NCI-H774 (cell line): ENCODE data around the gene UBE2I.
"Not testable (repeated sequence)": the region's sequence is repeated elsewhere in the genome, so short reads cannot be mapped to it uniquely, and the experiment has no call there.

Experiments
- DNase-seq: peaks from one replicate; lab custom pipeline; 2025; lab: John Stamatoyannopoulos, UW

The UBE2I gene

DNA sequence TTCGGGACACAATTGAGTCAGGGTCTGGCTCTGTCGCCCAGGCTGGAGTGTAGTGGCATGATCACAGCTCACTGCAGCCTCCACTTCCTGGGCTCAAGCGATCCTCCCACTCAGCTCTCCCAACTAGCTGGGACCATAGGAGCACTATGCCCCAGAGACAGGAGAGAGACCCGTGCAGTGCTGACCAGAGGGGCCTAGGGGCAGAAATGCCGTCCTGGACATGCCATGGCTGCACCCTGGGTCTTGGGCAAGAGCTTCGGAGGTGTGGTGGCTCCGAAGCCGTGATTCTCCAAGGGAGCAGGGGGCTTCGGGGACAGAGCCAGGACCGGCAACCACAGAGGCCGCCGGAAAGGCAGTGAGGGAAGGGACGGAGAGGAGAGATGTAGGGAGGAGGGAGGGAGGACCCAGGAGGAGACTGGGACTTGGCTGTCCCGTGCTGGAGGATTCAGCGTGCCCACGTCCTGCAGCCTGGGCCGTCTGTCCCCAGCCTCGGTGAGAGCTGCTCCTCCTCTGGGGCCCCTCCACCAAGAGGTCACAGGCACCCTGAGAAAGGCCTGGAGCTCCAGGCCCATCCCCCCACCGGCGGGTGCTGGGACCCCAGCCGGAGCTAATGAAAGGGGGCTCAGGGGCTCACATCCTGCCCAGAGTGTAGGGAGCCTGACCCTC lies 31.7 kb upstream of the UBE2I start:
- DNase-seq: no peak

DNA sequence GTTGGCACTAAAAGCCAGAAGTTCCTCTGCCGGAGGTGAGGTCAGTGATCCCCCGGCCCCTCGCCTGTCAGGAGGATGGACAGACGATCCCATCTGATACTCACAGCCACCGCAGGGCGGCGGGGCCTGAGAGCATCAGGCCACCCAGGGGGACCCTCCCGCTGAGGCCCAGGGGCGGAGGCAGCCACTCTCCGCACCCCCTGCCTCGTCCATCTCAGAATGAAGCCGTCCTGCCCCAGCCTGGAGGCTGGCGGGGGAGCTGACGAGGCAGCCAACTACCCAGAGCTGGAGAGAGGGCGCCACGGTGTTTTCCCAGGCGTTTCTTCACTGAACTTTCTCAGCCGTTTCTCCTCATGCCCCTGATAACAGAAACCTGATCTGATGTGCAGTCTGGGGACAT lies 31.0 kb upstream of the UBE2I start:
- no peak for DNase-seq

DNA sequence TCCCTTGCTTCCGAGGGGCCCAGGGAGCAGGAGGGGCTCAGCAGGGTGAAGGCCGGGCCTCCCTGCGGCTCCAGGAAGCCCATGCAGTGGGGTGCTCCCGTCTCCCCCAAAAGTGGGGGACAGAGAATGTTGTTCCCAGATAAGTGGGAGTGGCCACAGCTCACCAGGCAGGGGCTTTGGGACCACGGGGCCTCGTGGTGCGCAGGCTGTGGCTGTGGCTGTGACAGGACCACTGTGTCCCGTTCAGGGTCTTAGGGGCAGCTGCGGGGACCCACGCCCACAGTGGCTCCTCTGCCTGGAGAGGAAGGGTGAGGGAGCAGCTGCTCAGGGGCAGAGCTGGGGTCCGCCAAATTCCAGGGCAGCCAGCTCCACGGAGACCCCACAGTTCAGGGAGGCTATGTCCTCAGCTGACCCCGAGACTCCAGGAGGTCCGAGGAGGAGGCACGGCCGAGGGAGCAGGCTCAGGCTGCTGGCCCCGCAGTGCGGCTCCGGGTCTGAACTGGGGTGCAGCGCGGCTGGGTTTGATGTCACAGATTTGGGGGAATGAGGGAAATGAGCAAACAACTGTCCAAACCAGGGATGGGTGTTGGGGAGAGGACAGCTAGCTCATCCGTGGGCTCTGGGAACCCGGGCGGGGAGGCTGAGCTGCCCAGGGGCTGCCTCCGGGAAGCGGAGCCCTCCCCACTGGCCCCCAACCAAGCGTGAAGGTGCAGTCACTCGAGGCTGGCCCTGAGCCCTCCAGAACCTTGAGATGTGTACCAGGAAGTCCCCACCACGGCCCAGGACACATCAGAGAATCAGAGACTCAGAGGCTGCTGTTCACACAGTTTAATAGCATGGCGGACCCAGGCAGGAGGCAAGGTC lies 30.1 kb upstream of the UBE2I start:
- no peak for DNase-seq

DNA sequence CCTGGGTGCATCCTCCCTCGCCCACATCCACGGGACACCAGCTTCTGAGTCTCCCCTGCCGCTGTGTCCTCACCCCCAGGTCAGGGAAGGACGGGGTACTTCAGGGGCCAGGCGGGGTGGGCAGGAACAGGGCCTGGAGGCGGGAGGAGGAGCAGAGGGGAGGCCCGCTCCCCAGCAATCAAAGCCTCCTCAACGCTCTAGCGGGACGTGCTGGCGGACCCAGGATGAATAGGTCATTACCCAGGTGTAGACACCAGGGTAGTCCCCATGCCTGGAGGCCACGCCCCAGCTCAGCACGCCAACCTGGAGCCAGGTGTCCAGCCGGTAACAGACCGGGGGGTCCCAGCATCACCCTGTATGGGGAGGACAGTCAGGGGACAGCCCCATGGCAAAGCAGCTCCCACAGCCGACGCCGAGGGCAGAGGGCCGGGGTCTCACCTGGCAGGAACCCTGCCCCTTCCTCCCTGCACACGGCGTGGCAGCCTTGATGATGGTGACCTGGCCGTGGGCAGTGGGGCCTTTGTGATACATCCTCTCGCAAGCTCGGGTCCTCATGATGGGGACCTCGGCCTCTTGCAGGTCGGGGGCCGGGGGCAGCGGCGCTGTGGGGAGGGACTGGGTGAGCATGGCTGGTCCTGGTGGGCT lies 29.4 kb upstream of the UBE2I start:
- DNase-seq: no peak

DNA sequence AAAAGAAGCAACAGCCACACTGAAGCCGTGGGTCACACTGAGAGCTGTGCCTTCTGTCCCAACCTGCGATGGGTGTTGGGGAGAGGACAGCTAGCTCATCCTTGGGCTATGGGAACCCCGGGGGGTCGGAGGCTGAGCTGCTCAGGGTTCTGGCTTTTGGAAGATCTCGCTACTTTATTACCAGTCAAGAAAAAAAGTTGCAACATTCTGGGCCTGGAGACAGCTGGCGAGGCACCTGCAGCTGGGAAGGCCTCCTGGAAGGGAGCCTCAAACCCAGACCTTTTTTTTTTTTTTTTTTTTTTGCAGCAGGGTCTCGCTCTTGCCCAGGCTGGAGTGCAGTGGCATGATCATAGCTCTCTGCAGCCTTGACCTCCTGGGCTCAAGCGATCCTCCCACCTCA lies 28.7 kb upstream of the UBE2I start:
- DNase-seq: no peak

DNA sequence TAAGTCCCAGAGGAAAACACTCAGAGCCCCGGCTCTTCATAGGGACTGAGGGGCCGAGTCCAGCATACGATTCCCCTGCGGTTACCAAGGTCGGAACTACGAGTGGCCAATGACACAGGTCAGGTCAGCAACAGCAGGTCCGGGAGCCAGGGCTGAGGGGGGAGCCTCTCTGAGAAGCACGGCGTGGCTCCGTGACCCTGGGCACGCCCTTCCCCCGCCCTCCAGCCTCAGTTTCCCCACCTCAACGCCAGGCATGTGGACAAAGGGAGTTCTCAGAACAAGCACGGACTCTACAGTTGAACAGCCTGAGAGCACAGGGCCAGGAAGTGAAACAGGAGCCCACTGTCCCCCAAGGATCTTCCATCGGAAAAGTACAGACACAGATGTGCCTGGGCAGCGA lies 27.9 kb upstream of the UBE2I start:
- DNase-seq: no peak

DNA sequence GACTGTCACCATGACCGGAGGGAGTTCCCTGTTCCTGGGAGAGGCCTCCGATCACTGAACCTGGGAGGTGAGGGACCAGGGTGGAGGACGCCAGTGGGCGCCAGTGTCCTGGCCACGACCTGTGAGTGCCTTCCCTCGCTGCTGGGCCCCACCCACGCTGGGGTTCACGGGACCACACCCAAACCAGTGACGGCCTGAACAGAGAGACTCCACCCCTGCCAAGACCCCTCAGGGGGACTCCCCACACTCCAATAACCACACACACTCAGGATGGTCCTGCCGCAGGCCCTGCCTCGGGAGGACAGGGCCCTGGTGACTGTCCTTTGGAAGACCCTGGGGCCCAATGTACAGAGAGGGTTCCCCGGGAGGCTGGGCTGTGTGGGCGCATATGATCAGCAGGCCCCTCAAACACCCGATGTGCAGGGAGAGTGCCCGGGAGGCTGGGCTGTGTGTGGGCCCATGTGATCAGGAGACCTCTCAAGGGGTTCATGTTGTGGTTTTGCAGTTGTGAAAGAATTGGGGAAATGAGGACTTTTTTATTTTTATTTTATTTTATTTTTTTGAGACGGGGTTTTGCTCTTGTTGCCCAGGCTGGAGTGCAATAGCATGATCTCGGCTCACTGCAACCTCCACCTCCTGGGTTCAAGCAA lies 27.0 kb upstream of the UBE2I start:
- no peak for DNase-seq

DNA sequence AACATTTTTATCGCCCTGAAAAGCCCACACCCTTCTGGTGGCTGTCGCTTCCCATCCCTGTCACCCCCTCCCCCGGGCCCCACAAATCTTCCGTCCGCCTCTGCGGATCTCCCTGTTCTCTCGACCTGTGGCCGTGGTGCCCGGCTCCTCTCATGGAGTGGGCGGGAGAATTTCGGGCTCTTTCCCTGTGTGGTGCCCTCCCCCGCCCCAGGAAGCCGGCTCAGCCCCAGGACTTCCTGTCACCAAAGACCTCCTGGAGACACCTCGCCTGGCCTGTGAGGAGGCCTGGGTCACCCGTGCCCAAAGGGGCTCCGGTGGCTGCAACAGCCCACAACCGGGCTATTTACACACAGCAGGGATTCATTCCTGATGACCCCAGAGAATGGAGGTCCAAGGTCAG lies 26.1 kb upstream of the UBE2I start:
- DNase-seq: no peak

DNA sequence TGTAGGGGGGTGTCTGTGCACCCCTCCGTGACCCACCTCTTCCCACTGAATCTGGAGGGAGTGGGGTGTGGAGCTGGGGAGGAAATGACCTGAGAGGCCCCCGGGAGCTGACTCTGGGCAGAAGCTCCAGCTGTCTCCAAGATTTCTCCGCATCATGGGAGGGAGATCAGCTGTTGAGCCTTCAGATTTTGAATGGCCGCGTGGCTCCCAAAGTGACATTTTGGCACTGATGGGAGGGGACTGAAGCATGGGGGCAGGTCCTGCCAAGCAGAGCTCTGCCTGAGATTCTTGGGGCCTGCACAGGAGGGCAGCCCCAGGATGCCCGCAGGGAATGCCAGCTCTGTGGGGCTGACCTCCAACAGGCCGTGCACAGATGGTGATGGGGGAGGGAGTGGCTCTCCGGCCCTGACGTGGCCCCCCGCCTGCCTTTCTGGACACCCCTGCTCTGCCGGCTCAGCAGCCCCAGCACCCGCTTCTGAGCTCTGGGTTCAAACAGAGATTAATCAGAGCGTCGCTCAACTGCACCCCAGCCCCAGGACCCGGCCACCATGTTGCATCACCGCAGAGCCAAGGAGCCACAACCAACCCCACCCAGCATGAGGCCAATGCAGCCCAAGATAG lies 25.3 kb upstream of the UBE2I start:
- DNase-seq: no peak

DNA sequence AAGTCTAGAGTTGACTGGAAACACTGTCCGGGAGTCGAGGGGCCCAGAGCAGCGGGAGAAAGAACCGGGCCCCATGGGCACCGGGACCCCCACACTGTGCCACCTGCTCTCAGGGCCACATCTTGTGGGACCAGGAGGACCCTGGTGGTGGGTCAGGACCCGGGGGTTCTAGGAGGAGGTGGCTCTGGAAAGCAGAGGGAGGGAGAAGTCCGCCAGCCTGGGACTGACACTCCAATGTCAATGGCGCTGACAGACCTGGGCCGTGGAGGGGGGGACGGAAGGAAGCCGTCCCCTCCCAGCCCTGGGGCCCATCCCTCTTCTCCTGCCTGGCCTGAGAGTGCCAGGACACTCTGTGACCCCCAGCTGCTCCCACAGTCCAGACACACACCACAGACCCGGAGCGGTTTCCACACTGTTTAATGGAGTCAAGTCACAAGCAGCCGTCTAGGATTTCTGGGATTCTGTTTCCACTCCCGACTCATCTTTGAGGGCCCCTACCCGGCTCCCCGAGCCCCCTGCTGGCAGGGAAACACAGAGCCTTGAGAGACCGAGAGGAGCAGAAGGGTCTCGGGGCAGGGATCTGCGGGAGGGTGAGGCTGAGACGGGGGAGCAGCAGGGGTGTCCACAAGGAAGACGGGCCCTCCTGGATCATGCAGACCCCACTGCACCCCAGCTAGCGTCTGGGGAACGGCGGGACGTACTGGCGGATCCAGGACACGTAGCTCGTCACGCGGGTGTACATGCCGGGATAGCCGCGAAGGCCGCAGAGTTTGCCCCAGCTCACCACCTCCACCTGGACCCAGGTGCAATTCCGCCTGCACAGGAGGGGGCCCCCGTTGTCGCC lies 23.5 kb upstream of the UBE2I start:
- DNase-seq: no peak

DNA sequence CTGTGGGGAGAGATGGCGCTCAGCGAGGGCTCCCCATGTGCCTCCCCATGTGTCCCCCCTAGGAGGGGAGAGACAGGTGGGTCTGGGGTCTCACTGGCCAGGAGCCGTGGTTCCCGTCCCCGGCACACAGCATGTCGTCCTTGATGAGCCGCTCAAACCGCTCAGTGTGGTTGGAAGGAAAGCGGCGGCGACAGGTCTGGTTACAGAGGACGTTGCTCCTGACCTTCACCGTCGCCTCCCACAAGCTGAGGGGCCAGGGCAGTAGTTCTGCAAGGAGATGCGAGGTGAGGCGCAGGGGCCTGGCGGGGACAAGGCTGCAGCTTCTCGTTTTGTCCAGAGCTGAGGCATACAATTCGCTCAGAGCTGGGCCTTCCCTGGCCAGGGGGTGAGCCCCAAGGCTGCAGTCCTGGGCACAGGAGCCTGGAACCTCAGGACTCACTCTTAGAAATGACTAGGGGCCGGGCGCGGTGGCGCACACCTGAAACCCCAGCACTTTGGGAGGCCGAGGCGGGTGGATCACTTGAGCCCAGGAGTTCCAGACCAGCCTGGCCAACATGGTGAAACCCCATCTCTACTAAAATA lies 22.8 kb upstream of the UBE2I start:
- DNase-seq: no peak

DNA sequence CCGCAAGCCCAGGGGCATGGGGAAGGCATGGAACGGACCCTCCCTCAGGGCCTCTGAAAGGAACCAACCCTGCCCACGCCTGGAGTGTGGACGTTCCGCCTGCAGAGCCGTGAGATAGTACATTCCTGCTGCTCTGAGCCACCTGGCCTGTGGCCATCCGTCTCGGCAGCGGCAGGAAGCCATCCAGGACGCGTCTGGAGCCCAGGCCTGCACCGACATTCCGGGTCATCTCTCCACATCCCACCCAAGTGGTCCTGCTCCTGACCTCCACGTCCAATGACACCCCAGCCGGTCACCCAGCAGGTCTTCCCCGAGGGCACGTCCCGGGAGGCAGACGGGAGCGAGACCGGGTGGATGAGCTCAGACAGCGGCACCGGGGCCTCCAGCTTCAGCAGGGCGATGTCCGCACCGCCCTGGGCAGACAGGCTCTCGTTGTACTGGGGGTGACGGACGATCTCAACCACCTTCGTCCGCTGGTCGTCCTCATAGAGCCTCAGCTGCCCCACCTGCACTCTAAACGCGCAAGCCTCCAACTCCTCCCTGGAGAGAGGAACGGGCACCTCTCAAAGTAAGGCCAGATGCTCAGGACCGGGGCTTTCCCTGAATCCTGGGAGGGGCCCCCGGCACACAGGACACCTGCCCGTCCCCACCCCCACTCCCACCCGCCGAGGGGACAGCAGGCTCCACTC lies 21.3 kb upstream of the UBE2I start:
- no peak for DNase-seq

DNA sequence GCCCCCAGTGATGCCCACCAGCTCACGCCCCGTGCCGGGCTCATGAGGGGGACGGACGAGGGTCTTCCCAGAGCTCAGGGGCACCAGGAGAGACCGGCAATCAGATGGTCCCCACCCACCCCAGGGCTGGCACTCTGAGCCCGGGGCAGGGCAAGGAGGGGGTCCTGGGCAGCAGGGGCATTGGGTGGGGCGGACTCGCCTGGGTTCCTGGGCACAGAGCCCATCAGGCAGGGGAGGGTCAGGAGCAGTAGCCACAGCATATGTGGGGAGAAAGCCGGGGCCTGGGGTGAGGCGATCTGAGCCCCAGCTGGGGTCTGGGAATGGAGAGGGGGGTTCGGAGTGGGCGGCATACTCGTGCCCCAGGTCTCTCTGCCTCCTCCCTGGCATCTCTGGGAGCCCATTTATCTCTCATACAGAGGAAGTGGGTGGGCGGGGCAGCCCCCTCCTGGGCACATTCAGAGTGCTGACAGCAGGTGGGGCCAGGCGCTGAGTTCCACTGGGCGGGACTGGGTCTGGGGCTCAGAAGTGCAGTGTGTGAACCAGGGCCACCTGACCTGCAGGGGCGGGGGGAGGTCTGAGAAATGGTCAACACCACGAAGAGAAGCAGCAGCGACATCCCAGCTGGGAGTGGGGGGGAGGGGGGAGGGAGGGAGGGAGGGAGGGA lies 20.5 kb upstream of the UBE2I start:
- DNase-seq: no peak

DNA sequence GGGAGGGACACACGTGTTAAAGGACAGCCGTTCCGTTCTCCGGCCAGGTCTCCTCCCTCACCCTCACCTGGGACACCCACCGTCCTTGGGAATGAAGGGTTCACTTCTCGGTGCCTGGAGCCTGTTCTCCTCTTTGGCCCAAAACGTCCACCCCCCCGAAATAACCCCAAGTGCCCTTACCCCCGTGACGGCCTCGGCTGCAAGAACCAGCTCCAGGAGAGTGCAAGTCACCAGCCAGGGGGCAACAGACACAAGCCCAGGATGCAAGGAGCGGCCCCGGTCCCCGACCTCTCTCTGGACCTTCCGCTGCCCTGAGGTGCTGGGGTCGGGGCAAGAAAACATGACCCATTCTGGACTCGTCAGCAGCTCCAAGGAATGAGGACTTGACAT lies 20.0 kb upstream of the UBE2I start:
- no peak for DNase-seq

DNA sequence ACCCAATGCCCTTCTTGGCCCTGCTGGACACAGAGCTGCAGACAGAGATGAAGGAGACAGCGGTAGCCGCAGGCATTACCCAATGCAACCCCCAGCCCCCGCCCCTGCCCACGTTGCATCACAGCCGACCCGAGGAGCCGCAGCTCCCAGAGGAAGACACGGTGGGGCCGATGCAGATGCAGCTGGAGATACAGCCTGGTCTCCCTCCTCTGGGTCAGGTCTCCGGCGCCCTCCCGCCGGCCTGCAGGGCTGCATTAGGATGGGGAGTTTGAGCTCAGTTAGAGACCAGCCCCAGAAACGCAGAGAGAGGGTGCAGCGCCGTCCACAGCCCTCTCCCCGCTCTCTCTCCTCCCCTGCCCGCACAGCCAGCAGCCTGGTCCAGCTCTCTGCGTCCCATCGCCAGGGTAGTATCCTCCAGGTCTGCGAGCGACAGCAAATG lies 19.4 kb upstream of the UBE2I start:
- no peak for DNase-seq

DNA sequence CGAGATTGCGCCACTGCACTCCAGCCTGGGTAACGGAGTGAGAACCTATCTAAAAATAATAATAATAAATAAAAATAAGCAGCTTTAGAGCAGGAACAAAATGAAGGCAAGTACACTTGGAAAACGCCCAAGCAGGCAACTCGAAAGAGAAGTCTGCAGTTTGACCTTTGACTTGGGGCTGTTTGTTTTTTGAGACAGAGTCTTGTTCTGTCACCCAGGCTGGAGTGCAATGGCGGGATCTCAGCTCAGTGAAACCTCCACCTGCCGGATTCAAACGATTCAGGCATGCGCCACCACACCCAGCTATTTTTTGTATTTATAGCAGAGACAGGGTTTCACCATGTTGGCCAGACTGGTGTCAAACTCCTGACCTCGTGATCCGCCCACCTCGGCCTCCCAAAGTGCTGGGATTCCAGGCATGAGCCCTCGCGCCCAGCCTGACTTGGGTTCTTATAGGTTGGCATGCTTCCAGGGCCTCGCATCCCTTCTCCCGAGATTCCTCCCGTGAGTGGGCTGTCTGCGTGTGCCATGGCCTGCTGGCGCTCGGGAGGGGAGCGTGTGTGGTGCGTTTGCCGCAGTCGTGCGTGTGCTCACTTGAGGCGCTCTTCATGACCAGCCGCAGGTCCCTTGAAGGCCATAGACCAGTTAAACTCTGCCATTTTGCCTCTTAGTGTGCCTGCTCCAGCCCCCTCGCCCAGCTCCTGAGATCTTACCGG lies 18.4 kb upstream of the UBE2I start:
- no peak for DNase-seq

DNA sequence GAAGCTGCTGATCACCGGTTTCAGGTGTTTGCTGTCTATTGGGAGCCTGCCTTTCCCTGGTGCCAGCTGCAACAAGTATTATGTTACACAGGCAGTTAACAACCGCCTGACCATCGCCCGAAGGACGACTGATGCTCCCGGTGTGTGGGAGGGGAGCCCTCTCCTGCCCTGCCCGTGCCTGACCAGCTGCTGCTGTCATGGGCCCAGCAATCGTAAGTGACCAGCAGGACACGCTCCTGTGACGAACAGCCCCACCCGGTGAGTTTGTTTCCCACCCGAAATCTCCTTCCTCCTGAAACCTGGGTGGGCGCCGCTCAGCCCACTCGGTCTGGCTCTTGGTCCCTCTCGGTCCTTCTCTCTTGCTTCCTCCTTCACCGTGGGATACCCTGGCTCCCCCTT lies 17.9 kb upstream of the UBE2I start:
- DNase-seq: no peak

DNA sequence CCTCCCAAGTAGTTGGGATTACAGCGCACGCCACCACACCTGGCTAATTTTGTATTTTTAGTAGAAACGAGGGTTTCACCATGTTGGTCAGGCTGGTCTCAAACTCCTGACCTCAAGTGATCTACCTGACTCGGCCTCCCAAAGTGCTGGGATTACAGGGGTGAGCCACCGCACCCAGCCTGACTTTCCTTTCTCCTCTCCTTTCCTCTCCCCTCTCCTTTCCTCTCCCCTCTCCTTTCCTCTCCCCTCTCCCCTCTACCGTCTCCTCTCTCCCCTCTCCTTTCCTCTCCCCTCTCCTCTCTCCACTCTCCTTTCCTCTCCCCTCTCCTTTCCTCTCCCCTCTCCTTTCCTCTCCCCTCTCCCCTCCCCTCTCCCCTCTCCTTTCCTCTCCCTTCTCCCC lies 17.2 kb upstream of the UBE2I start:
- DNase-seq: not testable (repeated sequence)

DNA sequence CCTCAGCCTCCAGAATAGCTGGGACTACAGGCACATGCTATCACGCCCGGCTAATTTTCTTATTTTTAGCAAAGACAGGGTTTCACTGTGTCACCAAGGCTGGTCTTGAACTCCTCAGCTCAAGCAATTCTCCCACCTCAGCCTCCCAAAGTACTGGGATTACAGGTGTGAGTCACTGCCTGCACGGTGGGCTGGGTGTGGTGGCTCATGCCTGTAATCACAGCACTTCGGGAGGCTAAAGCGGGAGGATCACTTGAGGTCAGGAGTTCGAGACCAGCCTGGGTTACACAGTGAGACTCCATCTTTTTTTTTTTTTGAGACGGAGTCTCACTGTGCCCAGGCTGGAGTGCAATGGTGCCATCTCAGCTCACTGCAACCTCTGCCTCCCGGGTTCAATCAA lies 16.6 kb upstream of the UBE2I start:
- not testable (repeated sequence) for DNase-seq
